ENCODE data around the gene SHISA7. TPM values are rescaled to one million over a fixed set of nuclear protein-coding genes. Genes with fewer than 3 reads are reported as not detected.

The SHISA7 gene
- total RNA-seq, 2 experiments from 2014 or later = not detected

DNA sequence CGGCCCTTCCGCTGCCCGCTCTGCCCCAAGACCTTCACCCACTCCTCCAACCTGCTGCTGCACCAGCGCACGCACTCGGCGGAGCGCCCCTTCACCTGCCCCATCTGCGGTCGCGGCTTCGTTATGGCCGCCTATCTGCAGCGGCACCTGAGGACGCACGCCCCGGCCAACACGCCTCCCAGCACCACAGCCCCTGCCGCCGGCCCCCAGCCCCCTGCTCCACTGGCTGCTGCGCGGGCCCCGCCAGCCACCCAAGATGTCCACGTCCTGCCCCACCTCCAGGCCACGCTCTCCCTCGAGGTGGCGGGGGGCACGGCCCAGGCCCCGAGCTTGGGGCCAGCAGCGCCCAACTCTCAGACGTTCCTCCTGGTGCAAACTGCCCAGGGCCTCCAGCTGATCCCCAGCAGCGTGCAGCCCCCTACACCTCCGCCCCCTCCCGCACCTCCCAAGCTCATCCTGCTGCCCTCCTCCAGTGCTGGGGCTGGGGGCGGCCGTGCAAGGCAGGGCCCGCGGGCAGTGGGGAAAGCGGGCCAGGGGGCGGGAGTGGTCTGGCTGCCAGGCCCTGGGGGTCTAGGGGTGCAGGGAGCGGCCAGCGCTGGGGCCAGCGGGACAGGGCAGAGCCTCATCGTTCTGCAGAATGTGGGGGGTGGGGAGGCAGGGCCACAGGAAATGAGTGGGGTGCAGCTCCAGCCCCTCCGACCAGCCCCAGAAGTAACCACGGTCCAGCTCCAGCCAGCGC is 40.0 kb upstream of the SHISA7 start:
- DNase-seq (ENCODE audit: low spot score) = no peak
- Histone ChIP-seq H2AFZ (ENCODE audit: low read length) (no peak overlapping the region), H3K4me2 (ENCODE audit: low read length) (no peak overlapping the region), H3K36me3 (ENCODE audit: insufficient read depth, low read length) (no peaks in the 10 kb centered on the region; the same call in 1 of the 2 replicates), H3K4me1 (ENCODE audit: insufficient read depth, low read length, poor library complexity, severe bottlenecking) (peaks cover 42% of the 10 kb centered on the region), H3K9me2 (ENCODE audit: insufficient read depth, low read length) (no peaks in the 10 kb centered on the region), H3K79me2 (ENCODE audit: insufficient read depth, low read depth, low read length) (peaks cover 7% of the 10 kb centered on the region; the same call in 1 of the 2 replicates), H3K4me3 (ENCODE audit: low read depth, low read length, poor library complexity, severe bottlenecking) (no peak overlapping the region), H3K27ac (ENCODE audit: low read depth, low read length, poor library complexity, severe bottlenecking) (no peak overlapping the region), H3K9me3 (ENCODE audit: low read length) (no peaks in the 10 kb centered on the region), H4K20me1 (ENCODE audit: insufficient read depth, low read length) (no peaks in the 10 kb centered on the region)
- intact Hi-C loops (cut with micrococcal nuclease; ENCODE audit: unreplicated experiment) = no loop called here
- CTCF ChIA-PET (ENCODE audit: unreplicated experiment) = no interaction called here
- POLR2A ChIA-PET = no interaction called here
- no TSS peak for BruUV-seq (replicated peaks)
- TF ChIP-seq EZH2phosphoT487 (IDR thresholded peaks at IDR 0.05; ENCODE audit: borderline replicate concordance, low read depth, low read length) = no peak
- TF ChIP-seq, protein P1, sequence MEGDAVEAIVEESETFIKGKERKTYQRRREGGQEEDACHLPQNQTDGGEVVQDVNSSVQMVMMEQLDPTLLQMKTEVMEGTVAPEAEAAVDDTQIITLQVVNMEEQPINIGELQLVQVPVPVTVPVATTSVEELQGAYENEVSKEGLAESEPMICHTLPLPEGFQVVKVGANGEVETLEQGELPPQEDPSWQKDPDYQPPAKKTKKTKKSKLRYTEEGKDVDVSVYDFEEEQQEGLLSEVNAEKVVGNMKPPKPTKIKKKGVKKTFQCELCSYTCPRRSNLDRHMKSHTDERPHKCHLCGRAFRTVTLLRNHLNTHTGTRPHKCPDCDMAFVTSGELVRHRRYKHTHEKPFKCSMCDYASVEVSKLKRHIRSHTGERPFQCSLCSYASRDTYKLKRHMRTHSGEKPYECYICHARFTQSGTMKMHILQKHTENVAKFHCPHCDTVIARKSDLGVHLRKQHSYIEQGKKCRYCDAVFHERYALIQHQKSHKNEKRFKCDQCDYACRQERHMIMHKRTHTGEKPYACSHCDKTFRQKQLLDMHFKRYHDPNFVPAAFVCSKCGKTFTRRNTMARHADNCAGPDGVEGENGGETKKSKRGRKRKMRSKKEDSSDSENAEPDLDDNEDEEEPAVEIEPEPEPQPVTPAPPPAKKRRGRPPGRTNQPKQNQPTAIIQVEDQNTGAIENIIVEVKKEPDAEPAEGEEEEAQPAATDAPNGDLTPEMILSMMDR (conservative IDR thresholded peaks at IDR 0.05; ENCODE audit: low read length) = no peak

DNA sequence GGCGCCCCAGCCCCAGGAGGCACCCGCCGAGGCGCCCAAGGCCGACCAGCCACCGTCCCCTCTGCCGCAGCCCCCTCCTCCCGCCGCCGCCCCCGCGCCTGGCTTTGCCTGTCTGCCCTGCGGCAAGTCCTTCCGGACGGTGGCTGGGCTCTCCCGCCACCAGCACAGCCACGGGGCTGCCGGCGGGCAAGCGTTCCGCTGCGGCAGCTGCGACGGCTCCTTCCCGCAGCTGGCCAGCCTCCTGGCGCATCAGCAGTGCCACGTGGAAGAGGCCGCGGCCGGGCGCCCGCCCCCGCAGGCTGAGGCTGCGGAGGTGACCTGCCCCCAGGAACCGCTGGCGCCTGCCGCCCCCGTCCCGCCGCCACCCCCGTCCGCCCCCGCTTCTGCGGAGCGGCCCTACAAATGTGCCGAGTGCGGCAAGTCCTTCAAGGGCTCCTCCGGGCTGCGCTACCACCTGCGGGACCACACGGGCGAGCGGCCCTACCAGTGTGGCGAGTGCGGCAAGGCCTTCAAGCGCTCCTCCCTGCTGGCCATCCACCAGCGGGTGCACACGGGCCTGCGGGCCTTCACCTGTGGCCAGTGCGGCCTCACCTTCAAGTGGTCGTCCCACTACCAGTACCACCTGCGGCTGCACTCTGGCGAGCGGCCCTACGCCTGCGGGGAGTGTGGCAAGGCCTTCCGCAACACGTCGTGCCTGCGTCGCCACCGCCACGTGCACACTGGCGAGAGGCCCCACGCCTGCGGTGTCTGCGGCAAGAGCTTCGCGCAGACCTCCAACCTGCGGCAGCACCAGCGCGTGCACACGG is 39.3 kb upstream of the SHISA7 start:
- no peak overlapping the region for H3K4me3 ChIP-seq (ENCODE audit: low read depth, low read length, poor library complexity, severe bottlenecking)
- H3K36me3 ChIP-seq (ENCODE audit: insufficient read depth, low read length) = no peaks in the 10 kb centered on the region; the same call in 1 of the 2 replicates
- no peaks in the 10 kb centered on the region for H3K9me3 ChIP-seq (ENCODE audit: low read length)
- POLR2A ChIA-PET = interaction anchor here (0.6 kb wide), 1 partner anchor 14 kb away, joined by 5 read pairs; no protein-coding TSS in a partner anchor
- no peak for DNase-seq (ENCODE audit: low spot score)
- no peak overlapping the region for H3K4me2 ChIP-seq (ENCODE audit: low read length)
- no peak for TF ChIP-seq EZH2phosphoT487 (IDR thresholded peaks at IDR 0.05; ENCODE audit: borderline replicate concordance, low read depth, low read length)
- TF ChIP-seq, protein P1 (conservative IDR thresholded peaks at IDR 0.05; ENCODE audit: low read length) = no peak
- CTCF ChIA-PET (ENCODE audit: unreplicated experiment) = no interaction called here
- H2AFZ ChIP-seq (ENCODE audit: low read length) = no peak overlapping the region
- intact Hi-C loops (cut with micrococcal nuclease; ENCODE audit: unreplicated experiment) = no loop called here
- no TSS peak for BruUV-seq (replicated peaks)
- H3K4me1 ChIP-seq (ENCODE audit: insufficient read depth, low read length, poor library complexity, severe bottlenecking) = peaks cover 42% of the 10 kb centered on the region
- peaks cover 13% of the 10 kb centered on the region; the same call in 1 of the 2 replicates for H3K79me2 ChIP-seq (ENCODE audit: insufficient read depth, low read depth, low read length)
- no peaks in the 10 kb centered on the region for H3K9me2 ChIP-seq (ENCODE audit: insufficient read depth, low read length)
- H3K27ac ChIP-seq (ENCODE audit: low read depth, low read length, poor library complexity, severe bottlenecking) = no peak overlapping the region
- no peaks in the 10 kb centered on the region for H4K20me1 ChIP-seq (ENCODE audit: insufficient read depth, low read length)
